ENCODE measurements around the gene PKIB.

The PKIB gene

GRCh38 chr6:122657601-122658000 lies 47.4 kb downstream of the PKIB start:
- DNase-seq (ENCODE audit: low read depth): no peak
- TF ChIP-seq, protein P1, sequence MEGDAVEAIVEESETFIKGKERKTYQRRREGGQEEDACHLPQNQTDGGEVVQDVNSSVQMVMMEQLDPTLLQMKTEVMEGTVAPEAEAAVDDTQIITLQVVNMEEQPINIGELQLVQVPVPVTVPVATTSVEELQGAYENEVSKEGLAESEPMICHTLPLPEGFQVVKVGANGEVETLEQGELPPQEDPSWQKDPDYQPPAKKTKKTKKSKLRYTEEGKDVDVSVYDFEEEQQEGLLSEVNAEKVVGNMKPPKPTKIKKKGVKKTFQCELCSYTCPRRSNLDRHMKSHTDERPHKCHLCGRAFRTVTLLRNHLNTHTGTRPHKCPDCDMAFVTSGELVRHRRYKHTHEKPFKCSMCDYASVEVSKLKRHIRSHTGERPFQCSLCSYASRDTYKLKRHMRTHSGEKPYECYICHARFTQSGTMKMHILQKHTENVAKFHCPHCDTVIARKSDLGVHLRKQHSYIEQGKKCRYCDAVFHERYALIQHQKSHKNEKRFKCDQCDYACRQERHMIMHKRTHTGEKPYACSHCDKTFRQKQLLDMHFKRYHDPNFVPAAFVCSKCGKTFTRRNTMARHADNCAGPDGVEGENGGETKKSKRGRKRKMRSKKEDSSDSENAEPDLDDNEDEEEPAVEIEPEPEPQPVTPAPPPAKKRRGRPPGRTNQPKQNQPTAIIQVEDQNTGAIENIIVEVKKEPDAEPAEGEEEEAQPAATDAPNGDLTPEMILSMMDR (IDR thresholded peaks at IDR 0.05; ENCODE audit: insufficient read depth, low read depth, low read length, missing control alignments): no peak
- no peak overlapping the region for H3K4me3 ChIP-seq (ENCODE audit: low read length)

- no peak for DNase-seq (ENCODE audit: low read depth)
- TF ChIP-seq, protein P1 (IDR thresholded peaks at IDR 0.05; ENCODE audit: insufficient read depth, low read depth, low read length, missing control alignments): no peak
- H3K4me3 ChIP-seq (ENCODE audit: low read length): no peak overlapping the region
Measured at GRCh38 chr6:122660296-122660695, 50.1 kb downstream of the PKIB start.

DNA sequence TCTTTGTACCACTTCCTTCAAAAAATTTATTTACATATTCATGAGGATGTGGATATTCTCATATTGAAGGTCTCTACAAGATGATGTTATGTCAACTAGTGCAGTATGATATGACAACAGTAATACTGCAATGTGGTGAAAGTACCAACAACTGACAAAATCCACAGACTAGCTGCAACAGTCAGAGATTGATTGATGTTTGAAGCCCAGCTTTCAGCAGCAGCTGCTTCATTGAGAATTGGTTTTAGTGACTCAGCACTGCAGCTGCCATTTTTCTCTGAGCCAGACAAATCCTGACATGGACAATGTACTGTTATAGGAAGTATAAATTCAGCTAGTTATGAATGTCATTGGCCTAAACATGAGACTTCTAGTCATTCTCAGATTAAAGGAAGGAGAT lies 53.8 kb downstream of the PKIB start:
- no peak for DNase-seq (ENCODE audit: low read depth)
- TF ChIP-seq, protein P1 (IDR thresholded peaks at IDR 0.05; ENCODE audit: insufficient read depth, low read depth, low read length, missing control alignments): no peak

GRCh38 chr6:122665929-122666328 lies 55.7 kb downstream of the PKIB start:
- no peak for DNase-seq (ENCODE audit: low read depth)
- no peak overlapping the region for H3K4me3 ChIP-seq (ENCODE audit: low read length)
- TF ChIP-seq, protein P1 (IDR thresholded peaks at IDR 0.05; ENCODE audit: insufficient read depth, low read depth, low read length, missing control alignments): no peak

More for the DNA sequence above, 53.8 kb downstream of the PKIB start:
- no peak overlapping the region for H3K4me3 ChIP-seq (ENCODE audit: low read length)

DNA sequence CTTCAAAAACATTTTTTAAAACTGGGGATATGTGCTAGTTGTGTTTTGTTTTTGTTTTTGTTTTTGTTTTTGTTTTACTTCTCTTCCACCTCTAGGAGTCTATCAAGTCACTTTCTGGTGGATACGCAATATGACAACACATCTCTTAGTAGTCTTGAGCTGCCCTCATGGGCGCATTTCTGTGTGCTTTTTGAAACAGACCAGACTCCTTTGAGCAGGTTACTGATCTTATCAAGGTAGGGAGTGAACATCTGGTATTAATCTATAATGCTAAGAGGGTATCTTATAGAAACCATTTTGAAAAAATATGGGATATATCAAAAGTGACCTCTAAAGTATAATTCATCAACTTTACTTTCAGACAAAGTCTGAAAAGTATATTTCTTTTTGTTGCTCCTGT lies 56.2 kb downstream of the PKIB start:
- TF ChIP-seq, protein P1 (IDR thresholded peaks at IDR 0.05; ENCODE audit: insufficient read depth, low read depth, low read length, missing control alignments): no peak
- no peak for DNase-seq (ENCODE audit: low read depth)

DNA sequence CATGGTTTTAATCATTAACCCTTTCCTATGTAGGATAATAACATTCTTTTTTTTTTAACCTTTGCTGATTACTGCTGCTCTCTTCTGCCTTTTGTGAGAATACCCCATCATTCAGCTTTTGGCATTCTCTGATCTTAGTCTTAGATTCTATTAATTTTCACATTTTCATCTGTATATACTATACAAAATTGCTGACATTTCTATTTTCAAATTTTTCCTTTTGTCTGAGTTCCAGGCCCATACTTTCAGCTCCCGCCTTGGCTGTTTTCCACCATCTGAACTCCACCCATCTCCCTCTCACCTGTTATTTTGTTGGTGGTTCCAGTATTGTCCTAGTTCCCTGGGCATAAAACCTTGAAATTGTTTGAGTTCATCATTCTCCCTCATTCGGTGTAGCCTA lies 59.2 kb downstream of the PKIB start:
- no peak for DNase-seq (ENCODE audit: low read depth)
- TF ChIP-seq, protein P1 (IDR thresholded peaks at IDR 0.05; ENCODE audit: insufficient read depth, low read depth, low read length, missing control alignments): no peak
- H3K4me3 ChIP-seq (ENCODE audit: low read length): no peak overlapping the region

More for the DNA sequence above, 56.2 kb downstream of the PKIB start:
- no peak overlapping the region for H3K4me3 ChIP-seq (ENCODE audit: low read length)

DNA sequence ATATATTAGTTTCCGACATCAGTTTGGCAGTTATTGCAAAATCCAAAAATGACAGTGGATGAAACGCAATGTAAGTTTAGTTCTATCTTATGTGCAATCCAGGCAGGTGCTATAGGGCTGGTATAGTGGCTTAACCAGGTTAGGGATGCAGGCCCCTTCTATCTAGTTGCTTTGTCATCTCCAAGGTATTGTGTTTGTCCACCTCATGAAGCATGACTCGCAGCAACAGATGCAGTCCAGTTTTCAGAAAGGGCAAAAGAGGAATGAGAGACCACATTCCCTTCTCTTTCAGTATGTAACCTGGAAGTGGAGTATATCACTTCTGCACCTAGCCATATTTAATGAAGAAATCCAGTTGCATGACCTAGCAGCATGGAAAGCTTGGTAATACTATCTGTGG lies 59.7 kb downstream of the PKIB start:
- no peak overlapping the region for H3K4me3 ChIP-seq (ENCODE audit: low read length)
- DNase-seq (ENCODE audit: low read depth): no peak
- TF ChIP-seq, protein P1 (IDR thresholded peaks at IDR 0.05; ENCODE audit: insufficient read depth, low read depth, low read length, missing control alignments): no peak
